Small intestine (tissue), 7 donors: ENCODE data around the gene PTPRR. TPM values are rescaled to one million over a fixed set of nuclear protein-coding genes. Genes with fewer than 3 reads are reported as not detected.
A peak's percentile ranks its signal among the peaks of the same experiment; 100 is the strongest.

Experiments used
- DNase-seq, 2 donors: peaks; one replicate each; pipeline versions ENCODE4 v3.0.0 to v3.0.0-alpha.2; 2013
- FAIRE-seq: peaks from 2 replicates; lab custom pipeline; 2012; peaks lifted over from hg19 to GRCh38; lab: Jason Lieb, UNC
- H3K27ac ChIP-seq, 3 donors: one replicate each; pipeline ENCODE4 v1.5.1; 2013; ENCODE audit warnings: low read length in 2 of 3, mild to moderate bottlenecking in 2 of 3, control low read depth in 1 of 3, inconsistent platforms in 1 of 3, low read depth in 1 of 3, moderate library complexity in 1 of 3
- H3K27me3 ChIP-seq, 3 donors: one replicate each; pipeline ENCODE4 v1.6.1; 2013; ENCODE audit warnings: low read length in 3 of 3, inconsistent platforms in 1 of 3; ENCODE audit not compliant: control insufficient read depth in 3 of 3, insufficient read depth in 3 of 3
- H3K36me3 ChIP-seq, 3 donors: one replicate each; pipeline ENCODE4 v1.6.1; 2013; ENCODE audit warnings: low read length in 3 of 3, inconsistent platforms in 1 of 3, low read depth in 1 of 3, mild to moderate bottlenecking in 1 of 3, moderate library complexity in 1 of 3; ENCODE audit not compliant: control insufficient read depth in 3 of 3, insufficient read depth in 2 of 3
- H3K4me1 ChIP-seq, 3 donors: one replicate each; pipeline ENCODE4 v1.6.1; 2013; ENCODE audit warnings: low read length in 2 of 3, inconsistent platforms in 1 of 3, low read depth in 1 of 3, mild to moderate bottlenecking in 1 of 3, moderate library complexity in 1 of 3; ENCODE audit not compliant: control insufficient read depth in 3 of 3, insufficient read depth in 2 of 3
- H3K4me3 ChIP-seq, 3 donors: one replicate each; pipeline ENCODE4 v1.5.1; 2013; ENCODE audit warnings: low read length in 3 of 3, control low read depth in 1 of 3, inconsistent platforms in 1 of 3, low read depth in 1 of 3, mild to moderate bottlenecking in 1 of 3, moderate library complexity in 1 of 3
- H3K9me3 ChIP-seq, 2 donors: one replicate each; pipeline ENCODE4 v1.6.1; 2013; ENCODE audit warnings: low read depth in 1 of 2, low read length in 1 of 2; ENCODE audit not compliant: control insufficient read depth in 2 of 2, insufficient read depth in 1 of 2
- WGBS, 3 donors: extraction: QIAGEN DNeasy Blood & Tissue Kit; methylation state at CpG; one replicate each; pipeline ENCODE4 v1.1.7; 2013; 5-methylcytosine and 5-hydroxymethylcytosine counted together
- polyA plus RNA-seq, 4 donors: library from polyadenylated mRNA; stranded (reverse) in 3 of 4; unstranded in 1 of 4; fragments of 200-250 nt in 3 of 4; fragments of 120-200 nt in 1 of 4; gene quantifications; one replicate each; pipeline versions ENCODE4 v1.2.1 to v1.2.3, GENCODE V29; 2013
- donor health status: healthy with polysubstance abuse.
- donor health status: control.
- donor health status: control.
- donor health status: Bipolar disorder and iron deficiency.
- donor health status: healthy.

The PTPRR gene
- polyA plus RNA-seq, 4 donors: 0.84 to 18.9 (median 5.4) TPM

DNA sequence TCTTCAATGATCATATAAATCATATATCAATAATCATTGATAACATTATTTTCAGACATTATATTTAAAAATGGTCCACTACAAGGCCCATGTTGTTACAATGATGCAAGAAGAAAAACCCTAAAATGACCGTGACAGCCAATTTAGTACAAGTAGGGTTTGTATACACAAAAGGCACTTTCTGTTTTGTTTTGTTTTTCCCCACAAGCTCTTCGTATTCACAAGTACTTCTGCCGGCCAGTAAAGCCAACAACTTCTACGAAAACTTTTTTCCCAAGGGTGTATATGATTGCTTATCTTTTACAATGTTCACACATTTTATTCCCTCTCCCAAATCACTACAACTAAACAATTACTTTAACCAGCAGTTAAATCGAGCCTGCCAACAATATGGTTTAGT, 292.9 kb downstream of the PTPRR start:
- Histone ChIP-seq H3K27me3 (no peaks in the 10 kb centered on the region), H3K9me3 (no peaks in the 10 kb centered on the region), H3K4me1 (peaks cover 0 to 3% (median 0%) of the 10 kb centered on the region in 3 donors), H3K36me3 (no peaks in the 10 kb centered on the region), H3K4me3 (no peak overlapping the region), H3K27ac (no peak overlapping the region)
- WGBS, 3 donors: 58 to 86% (median 85%) methylated on average over 5 of the region's 5 CpGs
- DNase-seq (no peak), FAIRE-seq (no peak)

DNA sequence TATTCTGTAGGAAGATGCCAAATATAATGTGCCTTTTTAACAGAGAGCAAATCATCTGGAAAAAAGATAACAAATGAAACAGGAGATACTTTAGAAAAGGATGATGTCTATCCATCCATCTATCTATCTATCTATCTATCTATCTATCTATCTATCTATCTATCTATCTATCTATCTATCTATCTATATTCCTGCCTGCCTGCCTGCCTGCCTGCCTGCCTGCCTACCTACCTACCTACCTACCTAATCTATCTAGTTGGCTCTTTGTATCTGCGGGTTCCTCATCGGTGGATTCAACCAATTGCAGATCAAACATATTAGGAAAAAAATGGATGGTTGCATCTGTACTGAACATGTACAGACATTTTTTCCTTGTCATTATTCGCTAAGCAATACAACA, 294.4 kb downstream of the PTPRR start:
- FAIRE-seq (no peak), DNase-seq (no peak)
- Histone ChIP-seq H3K4me1 (peaks cover 0 to 3% (median 0%) of the 10 kb centered on the region in 3 donors), H3K27ac (no peak overlapping the region), H3K27me3 (no peaks in the 10 kb centered on the region), H3K4me3 (no peak overlapping the region), H3K9me3 (no peaks in the 10 kb centered on the region), H3K36me3 (no peaks in the 10 kb centered on the region)
- 81 to 95% (median 86%) methylated on average over 3 of the region's 3 CpGs for WGBS, 3 donors

DNA sequence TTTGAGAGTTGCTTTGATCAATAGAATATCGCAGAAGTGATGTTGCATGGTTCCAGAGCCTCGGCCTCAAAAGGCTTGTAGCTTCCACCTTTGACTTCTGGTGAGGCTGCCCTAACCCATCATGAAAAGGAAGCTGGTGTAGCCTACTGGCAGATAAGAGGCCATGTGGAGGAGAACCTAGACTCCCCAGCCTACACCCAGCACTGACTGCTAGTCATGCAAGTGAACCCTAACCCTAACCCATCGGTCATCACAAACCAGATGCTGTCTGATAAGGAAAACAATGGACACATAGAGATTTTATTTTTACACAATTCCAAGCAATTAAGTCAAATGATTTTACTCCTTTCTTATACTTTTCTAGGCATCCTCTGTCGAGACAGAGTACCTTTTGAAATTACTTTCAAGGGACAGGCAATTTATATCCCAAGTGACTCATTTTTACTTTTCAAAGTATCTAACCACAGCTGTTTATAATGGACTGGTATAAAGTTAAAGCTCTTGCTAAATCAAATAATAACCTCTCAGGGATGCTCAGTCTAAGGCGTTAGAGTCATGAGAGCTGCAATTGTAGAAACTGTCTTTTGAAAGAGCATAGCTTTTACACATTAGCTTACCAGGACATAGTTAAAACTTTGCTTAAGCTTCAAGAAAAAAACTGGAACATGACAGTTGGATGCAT, 300.9 kb downstream of the PTPRR start:
- no peak for FAIRE-seq
- Histone ChIP-seq H3K4me1 (no peaks in the 10 kb centered on the region), H3K27ac (no peak overlapping the region), H3K36me3 (no peaks in the 10 kb centered on the region), H3K9me3 (no peaks in the 10 kb centered on the region), H3K27me3 (peaks cover 0 to 2% (median 0%) of the 10 kb centered on the region in 3 donors), H3K4me3 (no peak overlapping the region)
- WGBS, 3 donors: 72 to 78% (median 78%) methylated on average over 5 of the region's 5 CpGs
- DNase-seq: no peak

DNA sequence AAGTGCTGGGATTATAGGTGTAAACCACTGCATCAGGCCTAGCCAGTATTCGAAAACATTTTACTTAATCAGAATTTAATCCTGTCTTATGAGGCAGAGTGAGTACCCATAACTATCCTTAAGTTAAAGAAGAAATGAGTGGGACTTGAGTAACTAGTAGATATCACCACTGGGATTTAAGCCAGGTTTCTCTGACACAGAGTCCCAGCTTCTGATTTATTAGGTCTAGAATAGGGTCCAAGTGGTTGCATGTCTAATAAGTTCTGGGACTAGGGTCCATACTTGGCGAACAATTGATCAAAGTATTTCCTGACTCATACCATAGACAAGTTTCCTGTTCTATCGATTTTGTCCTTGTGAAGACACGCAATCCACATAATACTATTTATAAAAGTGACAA, 302.2 kb downstream of the PTPRR start:
- no peak for FAIRE-seq

DNA sequence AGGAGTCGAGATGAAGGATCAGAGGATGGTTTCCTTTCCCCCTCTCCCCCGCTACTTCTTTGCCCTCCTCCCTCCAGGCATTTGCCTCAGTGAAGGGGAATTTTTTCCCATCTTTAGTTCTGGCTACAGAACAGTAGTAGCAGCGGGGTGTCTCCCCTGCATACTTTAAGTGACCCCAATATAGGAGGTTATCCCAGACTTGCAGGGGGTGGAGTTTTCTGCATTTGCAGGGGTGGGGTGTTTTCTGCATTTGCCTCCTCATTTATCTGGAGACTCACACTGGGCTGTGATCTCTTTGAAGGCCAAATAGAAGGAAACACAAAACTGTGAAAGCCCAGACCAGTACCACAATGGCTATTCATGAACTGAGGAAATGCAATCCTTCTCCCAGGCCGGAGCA, 303.1 kb downstream of the PTPRR start:
- Histone ChIP-seq H3K27ac (no peak overlapping the region), H3K27me3 (peaks cover 0 to 2% (median 0%) of the 10 kb centered on the region in 3 donors), H3K4me1 (no peaks in the 10 kb centered on the region), H3K36me3 (no peaks in the 10 kb centered on the region), H3K9me3 (no peaks in the 10 kb centered on the region), H3K4me3 (no peak overlapping the region)
- DNase-seq: no peak
- 69 to 90% (median 83%) methylated on average over 4 of the region's 4 CpGs for WGBS, 3 donors
- no peak for FAIRE-seq

More for the DNA sequence above, 302.2 kb downstream of the PTPRR start:
- Histone ChIP-seq H3K4me3 (no peak overlapping the region), H3K9me3 (no peaks in the 10 kb centered on the region), H3K27me3 (peaks cover 0 to 2% (median 0%) of the 10 kb centered on the region in 3 donors), H3K36me3 (no peaks in the 10 kb centered on the region), H3K27ac (no peak overlapping the region), H3K4me1 (no peaks in the 10 kb centered on the region)
- no peak for DNase-seq
- WGBS, 3 donors: 90 to 91% (median 90%) methylated on average over 4 of the region's 4 CpGs

DNA sequence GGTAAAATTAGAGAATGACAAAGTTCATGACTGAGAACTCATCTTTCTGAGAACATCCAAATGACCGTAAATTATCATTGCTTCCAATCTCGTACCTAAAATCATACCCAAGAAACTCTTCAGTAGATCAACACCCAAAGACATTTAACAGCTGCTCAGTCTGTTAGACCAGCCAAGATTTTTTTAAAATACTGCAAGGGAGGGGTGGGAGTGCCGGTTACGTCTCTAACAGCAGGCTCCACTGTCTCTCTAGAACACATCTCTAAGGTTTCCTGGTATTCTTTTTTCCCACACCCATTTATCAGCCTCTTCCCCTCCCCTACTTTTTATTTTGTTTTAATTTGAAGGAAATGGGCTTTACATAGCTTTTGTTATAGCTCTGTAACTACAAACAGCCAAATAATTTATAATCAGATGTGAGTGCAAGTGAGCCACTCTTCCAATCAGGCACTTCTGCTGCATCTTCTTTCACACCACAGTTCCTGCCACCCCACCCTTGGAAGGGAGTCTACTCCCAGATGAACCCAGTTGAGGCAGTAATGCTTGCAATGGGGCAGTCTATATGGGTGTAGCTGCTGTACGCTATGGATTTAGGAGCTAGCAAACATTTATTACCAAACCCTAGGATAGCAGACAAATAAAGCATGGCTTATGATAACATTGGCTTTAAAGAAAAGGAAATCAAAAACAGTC, 305.2 kb downstream of the PTPRR start:
- no peak for FAIRE-seq
- 65 to 81% (median 81%) methylated on average over 5 of the region's 5 CpGs for WGBS, 3 donors
- Histone ChIP-seq H3K9me3 (no peaks in the 10 kb centered on the region), H3K4me3 (no peak overlapping the region), H3K27me3 (peaks cover 0 to 2% (median 0%) of the 10 kb centered on the region in 3 donors), H3K27ac (no peak overlapping the region), H3K4me1 (no peaks in the 10 kb centered on the region), H3K36me3 (no peaks in the 10 kb centered on the region)
- no peak for DNase-seq

DNA sequence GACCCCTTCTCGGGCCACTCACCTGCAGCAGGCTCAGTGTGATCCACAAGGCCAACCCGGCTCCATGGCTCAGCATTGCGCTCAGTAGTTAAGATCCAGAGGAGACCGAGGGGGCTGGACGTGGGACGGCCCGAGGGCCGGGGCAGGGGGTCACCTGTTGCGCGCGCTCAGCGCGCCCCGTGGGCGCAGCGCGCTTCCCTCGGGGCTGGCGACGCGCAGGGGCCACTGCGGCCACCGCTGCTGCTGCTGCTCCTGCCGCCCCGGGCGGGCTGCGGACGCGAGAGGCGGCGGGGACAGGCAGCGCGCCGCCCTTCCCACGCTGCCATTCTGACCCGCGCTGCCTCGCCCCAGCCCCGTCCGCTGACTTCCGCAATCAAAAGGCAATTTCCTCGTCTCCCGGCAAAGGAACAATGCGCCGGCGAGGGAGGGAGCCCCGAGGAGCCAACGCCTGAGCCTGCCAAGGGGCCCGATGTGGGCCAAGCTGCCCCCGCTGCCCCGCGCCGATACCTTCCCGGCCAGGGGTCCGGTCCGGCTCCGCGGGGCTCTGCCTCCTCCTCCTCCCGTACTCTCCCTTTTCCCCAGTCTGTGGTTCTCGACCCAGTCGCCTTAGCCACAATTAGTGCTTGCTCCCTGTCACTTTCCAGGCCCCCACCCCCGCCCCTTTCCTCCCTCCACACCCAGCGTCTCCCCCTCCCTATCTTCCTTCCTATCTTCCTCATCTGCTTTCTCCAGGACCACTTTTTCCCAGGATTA, 310.6 kb downstream of the PTPRR start:
- Histone ChIP-seq H3K4me1 (peaks cover 0 to 5% (median 0%) of the 10 kb centered on the region in 3 donors), H3K36me3 (no peaks in the 10 kb centered on the region), H3K9me3 (no peaks in the 10 kb centered on the region), H3K4me3 (peak overlapping the region; percentile 48 to 52 (median 51)), H3K27ac (peak overlapping the region in 2 of 3 donors; percentile 20 to 33), H3K27me3 (peaks cover 0 to 7% (median 0%) of the 10 kb centered on the region in 3 donors)
- FAIRE-seq (no peak), DNase-seq (peak; percentile 73 to 79)
- 1 to 2% (median 2%) methylated on average over 36 to 63 of the region's 63 CpGs for WGBS, 3 donors

DNA sequence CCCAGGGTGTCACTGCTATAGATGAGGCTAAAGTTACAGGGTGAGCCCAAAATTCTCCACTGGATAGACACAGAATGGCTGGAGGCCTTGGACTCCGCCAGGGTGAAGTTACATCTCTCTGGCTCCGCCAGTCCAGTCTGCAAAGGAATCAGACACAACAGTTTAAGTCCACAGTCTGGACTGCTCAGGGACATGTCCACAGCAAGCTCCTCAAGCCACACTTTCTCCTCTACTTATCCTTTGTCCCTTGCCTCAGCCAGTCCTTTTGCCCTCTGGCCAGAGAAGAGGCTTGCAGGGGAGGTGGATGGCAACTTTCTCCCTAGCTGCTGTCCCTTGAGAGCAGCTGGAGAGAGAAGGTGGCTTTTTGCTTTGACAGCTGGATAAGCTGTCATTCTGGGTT, 311.3 kb downstream of the PTPRR start:
- H3K36me3 ChIP-seq: no peaks in the 10 kb centered on the region
- peaks cover 0 to 5% (median 0%) of the 10 kb centered on the region in 3 donors for H3K4me1 ChIP-seq
- DNase-seq: peak; percentile 25 to 52
- H3K4me3 ChIP-seq: peak overlapping the region; percentile 48 to 52 (median 49)
- peaks cover 0 to 7% (median 0%) of the 10 kb centered on the region in 3 donors for H3K27me3 ChIP-seq
- peak overlapping the region in 1 of 3 donors; percentile 33 for H3K27ac ChIP-seq
- 69 to 81% (median 78%) methylated on average over 2 of the region's 2 CpGs for WGBS, 3 donors
- peaks cover 0 to 3% of the 10 kb centered on the region in 2 donors for H3K9me3 ChIP-seq
- no peak for FAIRE-seq
